ENCODE data around the gene SLC35G6.

SLC35G6 gene

GRCh38 chr17:7530023-7530900, 49.0 kb downstream of the SLC35G6 start:
- in situ Hi-C loops (cut with HindIII; ENCODE audit: low pct_ligation_motif_present, low pct_unique_long_range_greater_than_20kb, low sequenced_read_pairs): no loop called here
- no peak for DNase-seq
